ENCODE measurements around the gene RPA1. TPM values are rescaled to one million over a fixed set of nuclear protein-coding genes. Genes with fewer than 3 reads are reported as not detected.

RPA1 gene
- total and polyA plus RNA-seq, 9 of the 15 experiments (the other 6 are each of a cell fraction or from before 2014, with no cell fraction given) = 25.2 to 125 (median 47.4) TPM

DNA sequence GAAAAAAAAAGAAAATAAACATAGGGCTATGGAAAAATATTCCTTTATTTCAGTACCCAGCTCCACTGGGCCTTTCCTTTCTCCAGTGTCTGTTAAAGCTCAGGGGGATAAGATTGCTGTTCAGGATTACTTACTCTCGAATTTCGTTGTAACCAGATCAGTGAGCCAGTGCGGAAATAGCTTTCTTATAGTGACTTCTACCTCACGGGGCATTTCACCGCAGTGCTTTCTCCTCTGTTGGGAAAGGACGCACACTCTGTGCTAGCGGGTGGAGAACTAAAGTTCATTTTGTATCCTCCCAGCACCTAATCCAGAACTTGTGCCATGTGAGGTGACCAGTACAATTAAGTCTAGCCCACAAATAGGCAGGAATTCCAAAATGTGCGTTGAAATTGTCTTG, 38.3 kb downstream of the RPA1 start (continued):
- TF ChIP-seq RAD51 (IDR thresholded peaks at IDR 0.05; ENCODE audit: borderline replicate concordance, low read depth) = no peak
- TF ChIP-seq NELFE (IDR thresholded peaks at IDR 0.05; ENCODE audit: insufficient read depth, insufficient read length) = no peak
- no peak for TF ChIP-seq MAFG (tag; conservative IDR thresholded peaks at IDR 0.05)
- no peak for TF ChIP-seq CXXC5 (CRISPR knock-in tag; IDR thresholded peaks at IDR 0.05)
- TF ChIP-seq, protein P1, sequence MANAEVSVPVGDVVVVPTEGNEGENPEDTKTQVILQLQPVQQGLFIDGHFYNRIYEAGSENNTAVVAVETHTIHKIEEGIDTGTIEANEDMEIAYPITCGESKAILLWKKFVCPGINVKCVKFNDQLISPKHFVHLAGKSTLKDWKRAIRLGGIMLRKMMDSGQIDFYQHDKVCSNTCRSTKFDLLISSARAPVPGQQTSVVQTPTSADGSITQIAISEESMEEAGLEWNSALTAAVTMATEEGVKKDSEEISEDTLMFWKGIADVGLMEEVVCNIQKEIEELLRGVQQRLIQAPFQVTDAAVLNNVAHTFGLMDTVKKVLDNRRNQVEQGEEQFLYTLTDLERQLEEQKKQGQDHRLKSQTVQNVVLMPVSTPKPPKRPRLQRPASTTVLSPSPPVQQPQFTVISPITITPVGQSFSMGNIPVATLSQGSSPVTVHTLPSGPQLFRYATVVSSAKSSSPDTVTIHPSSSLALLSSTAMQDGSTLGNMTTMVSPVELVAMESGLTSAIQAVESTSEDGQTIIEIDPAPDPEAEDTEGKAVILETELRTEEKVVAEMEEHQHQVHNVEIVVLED (CRISPR knock-in tag; IDR thresholded peaks at IDR 0.05) = no peak
- no peak for TF ChIP-seq NFE2 (IDR thresholded peaks at IDR 0.05; ENCODE audit: low read depth)
- TF ChIP-seq, protein P2, sequence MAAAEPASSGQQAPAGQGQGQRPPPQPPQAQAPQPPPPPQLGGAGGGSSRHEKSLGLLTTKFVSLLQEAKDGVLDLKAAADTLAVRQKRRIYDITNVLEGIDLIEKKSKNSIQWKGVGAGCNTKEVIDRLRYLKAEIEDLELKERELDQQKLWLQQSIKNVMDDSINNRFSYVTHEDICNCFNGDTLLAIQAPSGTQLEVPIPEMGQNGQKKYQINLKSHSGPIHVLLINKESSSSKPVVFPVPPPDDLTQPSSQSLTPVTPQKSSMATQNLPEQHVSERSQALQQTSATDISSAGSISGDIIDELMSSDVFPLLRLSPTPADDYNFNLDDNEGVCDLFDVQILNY (CRISPR knock-in tag; IDR thresholded peaks at IDR 0.05) = no peak

DNA sequence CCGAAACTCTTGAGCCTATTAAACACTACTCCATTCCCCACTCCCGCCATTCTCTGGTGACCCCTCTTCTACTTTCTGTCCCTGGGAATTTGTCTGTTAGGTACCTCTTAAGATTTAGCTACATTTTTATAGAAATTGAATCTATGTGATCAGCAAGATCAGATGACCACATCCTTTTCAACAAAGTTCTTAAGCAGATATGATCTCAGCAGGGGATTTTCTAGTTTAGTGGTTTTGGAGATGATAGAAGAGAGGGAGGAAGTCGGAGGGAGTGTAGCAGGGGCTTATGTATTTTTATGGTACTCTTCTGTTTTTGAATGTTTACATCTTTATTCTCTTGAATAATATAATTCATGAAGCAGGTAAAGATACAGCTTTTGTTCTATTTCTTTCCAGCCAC, 40.8 kb downstream of the RPA1 start:
- 82% methylated on average over 3 of the region's 3 CpGs for WGBS (ENCODE audit: insufficient coverage, low coverage, missing lambda C conversion rate)
- DNase-seq (ENCODE audit: extremely low read depth in 1 of 4, low spot score in 3 of 4) = no peak
- Histone ChIP-seq H3K9ac (ENCODE audit: insufficient read depth in 1 of 2, low read depth in 2 of 2, low read length in 2 of 2) (no peak overlapping the region), H3K27ac (ENCODE audit: extremely low read depth, low read depth, low read length) (no peak overlapping the region), H3K4me3 (no peak overlapping the region), H3K4me2 (ENCODE audit: insufficient read depth, low read length) (no peak overlapping the region), H3K79me2 (ENCODE audit: control insufficient read depth, insufficient read depth, low read length) (no peaks in the 10 kb centered on the region; the same call in 2 of the 3 replicates), H3K36me3 (ENCODE audit: control insufficient read depth, insufficient read depth, low read length) (peaks cover 60% of the 10 kb centered on the region; the same call in 2 of the 3 replicates), H4K20me1 (replicated peaks; ENCODE audit: control insufficient read depth, insufficient read depth, low read length) (no peaks in the 10 kb centered on the region; the same call in 1 of the 2 replicates), H2AFZ (ENCODE audit: low read depth, low read length) (no peak overlapping the region), H3K9me1 (ENCODE audit: control insufficient read depth, insufficient read depth, low read length) (peaks cover 3% of the 10 kb centered on the region), H3K4me1 (replicated peaks in 1 of 2; ENCODE audit: control insufficient read depth in 2 of 2, insufficient read depth in 2 of 2, low read length in 2 of 2) (no peaks in the 10 kb centered on the region), H3K27me3 (ENCODE audit: control insufficient read depth in 2 of 2, insufficient read depth in 2 of 2, low read length in 2 of 2) (no peaks in the 10 kb centered on the region), H3K9me3 (replicated peaks; ENCODE audit: control insufficient read depth, insufficient read depth, low read depth, low read length) (no peaks in the 10 kb centered on the region)
- ChIA-PET POLR2A (no interaction called here), CTCF (ENCODE audit: low intra/inter-chr PET ratio) (no interaction called here)
- in situ Hi-C loops (cut with MboI) (no loop called here), intact Hi-C loops (cut with micrococcal nuclease) (no loop called here)
- FAIRE-seq = no peak
- TF ChIP-seq GATAD2B (IDR thresholded peaks at IDR 0.05; ENCODE audit: borderline replicate concordance) = no peak
- TF ChIP-seq POU5F1 (IDR thresholded peaks at IDR 0.05; ENCODE audit: borderline replicate concordance, low read depth, low read length, partially characterized antibody) = no peak
- TF ChIP-seq, protein P3, sequence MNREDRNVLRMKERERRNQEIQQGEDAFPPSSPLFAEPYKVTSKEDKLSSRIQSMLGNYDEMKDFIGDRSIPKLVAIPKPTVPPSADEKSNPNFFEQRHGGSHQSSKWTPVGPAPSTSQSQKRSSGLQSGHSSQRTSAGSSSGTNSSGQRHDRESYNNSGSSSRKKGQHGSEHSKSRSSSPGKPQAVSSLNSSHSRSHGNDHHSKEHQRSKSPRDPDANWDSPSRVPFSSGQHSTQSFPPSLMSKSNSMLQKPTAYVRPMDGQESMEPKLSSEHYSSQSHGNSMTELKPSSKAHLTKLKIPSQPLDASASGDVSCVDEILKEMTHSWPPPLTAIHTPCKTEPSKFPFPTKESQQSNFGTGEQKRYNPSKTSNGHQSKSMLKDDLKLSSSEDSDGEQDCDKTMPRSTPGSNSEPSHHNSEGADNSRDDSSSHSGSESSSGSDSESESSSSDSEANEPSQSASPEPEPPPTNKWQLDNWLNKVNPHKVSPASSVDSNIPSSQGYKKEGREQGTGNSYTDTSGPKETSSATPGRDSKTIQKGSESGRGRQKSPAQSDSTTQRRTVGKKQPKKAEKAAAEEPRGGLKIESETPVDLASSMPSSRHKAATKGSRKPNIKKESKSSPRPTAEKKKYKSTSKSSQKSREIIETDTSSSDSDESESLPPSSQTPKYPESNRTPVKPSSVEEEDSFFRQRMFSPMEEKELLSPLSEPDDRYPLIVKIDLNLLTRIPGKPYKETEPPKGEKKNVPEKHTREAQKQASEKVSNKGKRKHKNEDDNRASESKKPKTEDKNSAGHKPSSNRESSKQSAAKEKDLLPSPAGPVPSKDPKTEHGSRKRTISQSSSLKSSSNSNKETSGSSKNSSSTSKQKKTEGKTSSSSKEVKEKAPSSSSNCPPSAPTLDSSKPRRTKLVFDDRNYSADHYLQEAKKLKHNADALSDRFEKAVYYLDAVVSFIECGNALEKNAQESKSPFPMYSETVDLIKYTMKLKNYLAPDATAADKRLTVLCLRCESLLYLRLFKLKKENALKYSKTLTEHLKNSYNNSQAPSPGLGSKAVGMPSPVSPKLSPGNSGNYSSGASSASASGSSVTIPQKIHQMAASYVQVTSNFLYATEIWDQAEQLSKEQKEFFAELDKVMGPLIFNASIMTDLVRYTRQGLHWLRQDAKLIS (CRISPR knock-in tag; IDR thresholded peaks at IDR 0.05) = no peak
- TF ChIP-seq ZNF445 (CRISPR knock-in tag; IDR thresholded peaks at IDR 0.05; ENCODE audit: low read depth) = no peak
- no peak for ATAC-seq
- no TSS peak for BruUV-seq (replicated peaks)
